Measurements from ENCODE around the gene ADARB2. TPM values are rescaled to one million over a fixed set of nuclear protein-coding genes. Genes with fewer than 3 reads are reported as not detected.

ADARB2 gene
- total and polyA plus RNA-seq, 2 experiments from 2014 or later: 0.13 to 0.48 TPM

DNA sequence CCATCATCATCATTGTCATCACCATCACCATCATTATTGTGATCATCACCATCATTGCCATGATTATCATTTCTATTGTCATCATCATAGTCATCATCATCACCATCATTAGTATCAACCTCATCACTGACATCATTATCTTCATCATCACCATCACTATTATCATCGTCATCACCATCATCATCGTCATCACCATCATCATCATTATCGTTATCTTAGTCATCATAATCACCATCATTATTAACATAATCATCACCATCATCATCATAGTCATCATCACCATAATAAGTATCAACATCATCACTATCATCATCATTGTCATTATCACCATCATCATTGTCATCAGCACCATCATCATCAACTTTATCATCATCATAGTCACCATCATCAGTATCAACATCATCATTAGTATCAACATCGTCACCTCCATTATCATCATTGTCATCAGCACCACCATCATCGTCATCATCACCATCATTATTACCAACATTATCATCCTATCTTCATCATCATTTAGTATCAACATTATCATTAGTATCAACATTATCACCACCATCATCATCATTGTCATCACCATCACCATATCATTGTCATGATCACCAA is 241.3 kb downstream of the ADARB2 start:
- WGBS (ENCODE audit: low lambda C conversion rate, missing lambda C conversion rate): 97% methylated on average over 5 of the region's 5 CpGs
- Histone ChIP-seq H3K36me3 (replicated peaks; ENCODE audit: insufficient read depth, low read depth) (no peaks in the 10 kb centered on the region), H2AFZ (no peak overlapping the region), H3K27me3 (no peaks in the 10 kb centered on the region), H3K4me3 (no peak overlapping the region), H3K9me2 (replicated peaks; ENCODE audit: insufficient read depth) (no peaks in the 10 kb centered on the region), H3K4me1 (ENCODE audit: insufficient read depth) (no peaks in the 10 kb centered on the region), H3K9me3 (ENCODE audit: low read depth) (no peaks in the 10 kb centered on the region), H4K20me1 (ENCODE audit: insufficient read depth, poor library complexity, severe bottlenecking) (no peaks in the 10 kb centered on the region), H3K4me2 (no peak overlapping the region), H3K79me2 (no peaks in the 10 kb centered on the region), H3K27ac (no peak overlapping the region)
- TF ChIP-seq EZH2phosphoT487 (IDR thresholded peaks at IDR 0.05; ENCODE audit: low read depth, severe bottlenecking, unreplicated experiment) (no peak), EZH2 (IDR thresholded peaks at IDR 0.05; ENCODE audit: borderline replicate concordance) (no peak)
- TF ChIP-seq, protein P1, sequence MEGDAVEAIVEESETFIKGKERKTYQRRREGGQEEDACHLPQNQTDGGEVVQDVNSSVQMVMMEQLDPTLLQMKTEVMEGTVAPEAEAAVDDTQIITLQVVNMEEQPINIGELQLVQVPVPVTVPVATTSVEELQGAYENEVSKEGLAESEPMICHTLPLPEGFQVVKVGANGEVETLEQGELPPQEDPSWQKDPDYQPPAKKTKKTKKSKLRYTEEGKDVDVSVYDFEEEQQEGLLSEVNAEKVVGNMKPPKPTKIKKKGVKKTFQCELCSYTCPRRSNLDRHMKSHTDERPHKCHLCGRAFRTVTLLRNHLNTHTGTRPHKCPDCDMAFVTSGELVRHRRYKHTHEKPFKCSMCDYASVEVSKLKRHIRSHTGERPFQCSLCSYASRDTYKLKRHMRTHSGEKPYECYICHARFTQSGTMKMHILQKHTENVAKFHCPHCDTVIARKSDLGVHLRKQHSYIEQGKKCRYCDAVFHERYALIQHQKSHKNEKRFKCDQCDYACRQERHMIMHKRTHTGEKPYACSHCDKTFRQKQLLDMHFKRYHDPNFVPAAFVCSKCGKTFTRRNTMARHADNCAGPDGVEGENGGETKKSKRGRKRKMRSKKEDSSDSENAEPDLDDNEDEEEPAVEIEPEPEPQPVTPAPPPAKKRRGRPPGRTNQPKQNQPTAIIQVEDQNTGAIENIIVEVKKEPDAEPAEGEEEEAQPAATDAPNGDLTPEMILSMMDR (IDR thresholded peaks at IDR 0.05; ENCODE audit: poor library complexity): no peak
- no peak for DNase-seq (ENCODE audit: low spot score)

DNA sequence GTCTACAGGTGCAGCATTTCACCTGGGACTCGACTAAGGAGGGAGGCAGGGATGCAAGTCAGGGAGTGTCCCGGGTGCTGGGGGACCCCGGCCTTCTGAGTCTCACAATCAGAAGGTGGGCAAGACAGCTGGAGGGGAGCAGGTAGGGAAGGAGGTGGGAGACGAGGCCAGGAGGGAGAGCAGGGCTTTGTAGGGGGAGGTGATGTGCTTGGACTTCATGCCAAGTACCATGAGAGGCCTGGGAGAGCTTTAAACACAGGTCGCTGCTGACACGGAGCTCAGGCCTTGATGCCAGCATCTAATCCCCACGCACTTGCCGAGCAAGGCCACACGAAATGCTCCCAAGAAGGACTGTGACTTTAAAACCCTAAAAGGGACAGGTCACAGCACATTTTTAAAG is 244.7 kb downstream of the ADARB2 start:
- no peak overlapping the region for H3K27ac ChIP-seq
- H3K27me3 ChIP-seq: no peaks in the 10 kb centered on the region
- no peaks in the 10 kb centered on the region for H3K9me2 ChIP-seq (replicated peaks; ENCODE audit: insufficient read depth)
- no peaks in the 10 kb centered on the region for H3K36me3 ChIP-seq (replicated peaks; ENCODE audit: insufficient read depth, low read depth)
- no peaks in the 10 kb centered on the region for H3K9me3 ChIP-seq (ENCODE audit: low read depth)
- H2AFZ ChIP-seq: no peak overlapping the region
- TF ChIP-seq, protein P1 (IDR thresholded peaks at IDR 0.05; ENCODE audit: poor library complexity): no peak
- TF ChIP-seq EZH2 (IDR thresholded peaks at IDR 0.05; ENCODE audit: borderline replicate concordance) (no peak), EZH2phosphoT487 (IDR thresholded peaks at IDR 0.05; ENCODE audit: low read depth, severe bottlenecking, unreplicated experiment) (no peak)
- H3K4me1 ChIP-seq (ENCODE audit: insufficient read depth): no peaks in the 10 kb centered on the region
- no peak overlapping the region for H3K4me3 ChIP-seq
- H3K4me2 ChIP-seq: no peak overlapping the region
- DNase-seq (ENCODE audit: low spot score): no peak
- WGBS (ENCODE audit: low lambda C conversion rate, missing lambda C conversion rate): 80% methylated on average over 9 of the region's 9 CpGs
- no peaks in the 10 kb centered on the region for H3K79me2 ChIP-seq
- H4K20me1 ChIP-seq (ENCODE audit: insufficient read depth, poor library complexity, severe bottlenecking): no peaks in the 10 kb centered on the region

DNA sequence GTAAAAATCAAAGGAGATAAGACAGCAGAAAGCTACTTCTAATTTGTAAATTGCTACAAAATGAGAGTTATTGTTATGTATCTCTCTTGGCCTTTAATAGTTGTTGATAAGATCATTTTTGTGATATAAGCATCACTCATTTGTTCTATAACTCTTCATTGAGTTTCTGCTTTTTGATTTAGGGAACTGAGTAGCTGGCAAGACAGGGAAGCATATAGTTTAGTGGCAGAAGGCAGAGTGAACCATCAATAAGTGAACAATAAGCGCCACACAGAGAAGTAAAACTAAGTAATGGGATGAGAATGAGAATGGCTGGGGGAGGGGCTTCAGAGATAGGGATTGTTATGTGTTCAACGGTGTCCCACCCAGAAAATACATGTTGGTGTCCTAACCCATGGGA is 245.4 kb downstream of the ADARB2 start:
- H3K79me2 ChIP-seq: no peaks in the 10 kb centered on the region
- 91% methylated on average over 2 of the region's 2 CpGs for WGBS (ENCODE audit: low lambda C conversion rate, missing lambda C conversion rate)
- H3K9me2 ChIP-seq (replicated peaks; ENCODE audit: insufficient read depth): no peaks in the 10 kb centered on the region
- H3K9me3 ChIP-seq (ENCODE audit: low read depth): no peaks in the 10 kb centered on the region
- H4K20me1 ChIP-seq (ENCODE audit: insufficient read depth, poor library complexity, severe bottlenecking): no peaks in the 10 kb centered on the region
- no peaks in the 10 kb centered on the region for H3K36me3 ChIP-seq (replicated peaks; ENCODE audit: insufficient read depth, low read depth)
- H3K4me1 ChIP-seq (ENCODE audit: insufficient read depth): no peaks in the 10 kb centered on the region
- no peak overlapping the region for H3K4me3 ChIP-seq
- no peak overlapping the region for H2AFZ ChIP-seq
- TF ChIP-seq EZH2phosphoT487 (IDR thresholded peaks at IDR 0.05; ENCODE audit: low read depth, severe bottlenecking, unreplicated experiment) (no peak), EZH2 (IDR thresholded peaks at IDR 0.05; ENCODE audit: borderline replicate concordance) (no peak)
- TF ChIP-seq, protein P1 (IDR thresholded peaks at IDR 0.05; ENCODE audit: poor library complexity): no peak
- H3K4me2 ChIP-seq: no peak overlapping the region
- H3K27ac ChIP-seq: no peak overlapping the region
- H3K27me3 ChIP-seq: no peaks in the 10 kb centered on the region
- DNase-seq (ENCODE audit: low spot score): no peak

All from hepatocyte (in vitro differentiated cells).